Osteocyte (in vitro differentiated cells): ENCODE data around the gene COL6A6. TPM values are rescaled to one million over a fixed set of nuclear protein-coding genes. Genes with fewer than 3 reads are reported as not detected.

ENCODE experiments used
- DNase-seq: peaks from one replicate; pipeline ENCODE4 v3.0.0; 2021; ENCODE audit warnings: mixed read lengths; ENCODE audit not compliant: unreplicated experiment; ENCODE audit errors: extremely low spot score
- H3K27ac Mint-ChIP-seq: one replicate; pipeline ENCODE4 v1.8.0; 2021; ENCODE audit warnings: mild to moderate bottlenecking, mixed read lengths; ENCODE audit not compliant: unreplicated experiment
- H3K27me3 Mint-ChIP-seq: one replicate; pipeline ENCODE4 v1.8.0; 2021; ENCODE audit warnings: mixed read lengths; ENCODE audit not compliant: unreplicated experiment
- H3K36me3 Mint-ChIP-seq: one replicate; pipeline ENCODE4 v1.8.0; 2021; ENCODE audit warnings: mixed read lengths; ENCODE audit not compliant: unreplicated experiment
- H3K4me1 Mint-ChIP-seq: one replicate; pipeline ENCODE4 v1.8.0; 2021; ENCODE audit warnings: mixed read lengths; ENCODE audit not compliant: unreplicated experiment
- H3K4me3 Mint-ChIP-seq: one replicate; pipeline ENCODE4 v1.8.0; 2021; ENCODE audit warnings: mild to moderate bottlenecking, moderate library complexity, mixed read lengths; ENCODE audit not compliant: unreplicated experiment
- H3K9me3 Mint-ChIP-seq: one replicate; pipeline ENCODE4 v1.8.0; 2021; ENCODE audit warnings: mixed read lengths; ENCODE audit not compliant: unreplicated experiment
- total RNA-seq: library from RNA; stranded (reverse); gene quantifications from 2 replicates; pipeline ENCODE4 v1.2.1, GENCODE V29; 2021
- TF ChIP-seq, protein P1 (sequence below): fragments of 200-600 bp; sonication (generic); IDR thresholded peaks from 2 replicates; pipeline ENCODE4 v1.5.0; 2021; ENCODE audit warnings: antibody characterized with exemption, mild to moderate bottlenecking, moderate library complexity

The COL6A6 gene
- total RNA-seq, 1 donor from 2014 or later, result not detected

DNA sequence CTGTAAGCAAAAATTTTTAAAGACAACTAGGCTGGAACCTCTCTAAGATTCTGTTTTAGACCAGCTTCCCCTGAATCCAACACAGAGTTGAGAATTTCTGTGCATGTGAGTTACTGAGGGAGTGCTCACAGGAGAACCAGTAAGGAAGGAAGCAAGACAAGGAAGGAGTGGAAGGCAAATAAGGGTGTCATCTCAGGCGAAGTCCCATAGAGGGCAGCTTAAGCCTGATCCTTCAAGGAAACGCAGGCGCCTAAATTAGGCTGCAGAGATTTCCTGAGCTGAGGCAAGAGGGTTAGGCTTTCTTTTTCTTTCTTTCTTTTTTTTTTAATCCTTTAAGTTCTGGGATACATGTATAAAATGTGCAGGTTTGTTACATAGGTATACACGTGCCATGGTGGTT lies 36.2 kb upstream of the COL6A6 start:
- H3K4me1 Mint-ChIP-seq, result no peaks in the 10 kb centered on the region
- H3K4me3 Mint-ChIP-seq, result no peak overlapping the region
- H3K9me3 Mint-ChIP-seq, result peaks cover 5% of the 10 kb centered on the region
- TF ChIP-seq, protein P1, sequence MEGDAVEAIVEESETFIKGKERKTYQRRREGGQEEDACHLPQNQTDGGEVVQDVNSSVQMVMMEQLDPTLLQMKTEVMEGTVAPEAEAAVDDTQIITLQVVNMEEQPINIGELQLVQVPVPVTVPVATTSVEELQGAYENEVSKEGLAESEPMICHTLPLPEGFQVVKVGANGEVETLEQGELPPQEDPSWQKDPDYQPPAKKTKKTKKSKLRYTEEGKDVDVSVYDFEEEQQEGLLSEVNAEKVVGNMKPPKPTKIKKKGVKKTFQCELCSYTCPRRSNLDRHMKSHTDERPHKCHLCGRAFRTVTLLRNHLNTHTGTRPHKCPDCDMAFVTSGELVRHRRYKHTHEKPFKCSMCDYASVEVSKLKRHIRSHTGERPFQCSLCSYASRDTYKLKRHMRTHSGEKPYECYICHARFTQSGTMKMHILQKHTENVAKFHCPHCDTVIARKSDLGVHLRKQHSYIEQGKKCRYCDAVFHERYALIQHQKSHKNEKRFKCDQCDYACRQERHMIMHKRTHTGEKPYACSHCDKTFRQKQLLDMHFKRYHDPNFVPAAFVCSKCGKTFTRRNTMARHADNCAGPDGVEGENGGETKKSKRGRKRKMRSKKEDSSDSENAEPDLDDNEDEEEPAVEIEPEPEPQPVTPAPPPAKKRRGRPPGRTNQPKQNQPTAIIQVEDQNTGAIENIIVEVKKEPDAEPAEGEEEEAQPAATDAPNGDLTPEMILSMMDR, result no peak
- H3K27ac Mint-ChIP-seq, result no peak overlapping the region
- H3K36me3 Mint-ChIP-seq, result no peaks in the 10 kb centered on the region
- H3K27me3 Mint-ChIP-seq, result no peaks in the 10 kb centered on the region
- no peak for DNase-seq

GRCh38 chr3:130488288-130488687 lies 28.7 kb upstream of the COL6A6 start:
- H3K27ac Mint-ChIP-seq, result no peak overlapping the region
- H3K36me3 Mint-ChIP-seq, result no peaks in the 10 kb centered on the region
- no peaks in the 10 kb centered on the region for H3K27me3 Mint-ChIP-seq
- no peaks in the 10 kb centered on the region for H3K9me3 Mint-ChIP-seq
- no peak for DNase-seq
- no peaks in the 10 kb centered on the region for H3K4me1 Mint-ChIP-seq
- no peak overlapping the region for H3K4me3 Mint-ChIP-seq
- TF ChIP-seq, protein P1, result no peak

DNA sequence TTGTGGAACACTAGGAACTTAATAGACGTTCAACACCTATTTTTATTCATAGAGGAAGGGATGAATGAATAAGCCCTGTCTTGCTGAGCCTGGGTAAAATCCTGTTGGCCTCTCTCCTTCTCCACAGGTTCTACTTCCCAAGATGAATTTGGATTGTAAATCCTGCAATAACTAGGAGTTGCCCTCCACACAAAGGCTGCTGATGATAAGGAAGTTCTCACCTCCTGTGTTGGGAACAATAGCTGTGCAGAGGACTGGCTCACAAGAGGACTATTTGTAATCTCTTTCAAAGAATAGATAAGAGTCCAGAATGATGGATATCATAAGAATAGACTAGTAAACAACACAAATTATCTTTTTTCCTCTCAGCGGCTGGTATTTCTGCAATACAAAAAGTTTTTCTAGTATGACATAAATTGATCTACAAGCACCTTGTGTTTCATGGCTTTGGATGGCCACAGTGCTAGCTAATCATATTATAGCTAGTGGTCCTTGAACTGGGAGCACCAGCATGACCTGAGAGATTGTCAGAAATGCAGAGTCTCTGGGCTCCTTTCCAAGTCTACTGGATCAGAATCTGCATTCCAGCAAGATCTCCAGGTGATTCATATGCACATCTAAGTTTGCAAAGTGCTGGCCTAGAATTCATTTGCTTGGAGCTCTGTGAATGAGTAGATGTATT lies 28.1 kb upstream of the COL6A6 start:
- H3K9me3 Mint-ChIP-seq, result no peaks in the 10 kb centered on the region
- no peaks in the 10 kb centered on the region for H3K4me1 Mint-ChIP-seq
- TF ChIP-seq, protein P1, result no peak
- no peak overlapping the region for H3K27ac Mint-ChIP-seq
- H3K4me3 Mint-ChIP-seq, result no peak overlapping the region
- no peaks in the 10 kb centered on the region for H3K27me3 Mint-ChIP-seq
- DNase-seq, result no peak
- no peaks in the 10 kb centered on the region for H3K36me3 Mint-ChIP-seq

DNA sequence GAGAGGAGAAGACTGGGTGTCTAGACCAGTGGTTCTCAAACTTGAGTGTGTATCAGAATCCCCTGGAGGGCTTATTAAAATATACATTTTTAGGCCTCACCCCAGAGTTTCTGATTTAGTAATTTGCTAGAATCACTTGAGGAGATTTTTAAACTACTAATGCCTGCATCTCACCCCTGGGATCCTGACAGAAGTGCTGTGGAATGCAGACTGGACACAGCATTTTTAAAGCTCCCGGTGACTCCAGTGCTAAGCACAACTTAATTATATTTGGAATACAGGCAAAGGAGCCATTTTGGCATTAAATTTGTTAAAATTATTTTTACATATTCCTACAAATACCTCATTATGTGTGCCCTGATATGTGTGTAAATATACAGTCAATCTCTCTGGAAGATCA lies 26.7 kb upstream of the COL6A6 start:
- TF ChIP-seq, protein P1, result no peak
- Mint-ChIP-seq H3K4me3 (no peak overlapping the region), H3K27me3 (no peaks in the 10 kb centered on the region), H3K27ac (no peak overlapping the region), H3K9me3 (no peaks in the 10 kb centered on the region), H3K4me1 (no peaks in the 10 kb centered on the region), H3K36me3 (no peaks in the 10 kb centered on the region)
- no peak for DNase-seq

GRCh38 chr3:130491431-130491830 lies 25.5 kb upstream of the COL6A6 start:
- no peak for DNase-seq
- no peaks in the 10 kb centered on the region for H3K36me3 Mint-ChIP-seq
- H3K4me3 Mint-ChIP-seq, result no peak overlapping the region
- no peaks in the 10 kb centered on the region for H3K9me3 Mint-ChIP-seq
- no peaks in the 10 kb centered on the region for H3K27me3 Mint-ChIP-seq
- no peak overlapping the region for H3K27ac Mint-ChIP-seq
- TF ChIP-seq, protein P1, result no peak
- no peaks in the 10 kb centered on the region for H3K4me1 Mint-ChIP-seq
